ENCODE data around the gene OR2L3. TPM values are rescaled to one million over a fixed set of nuclear protein-coding genes. Genes with fewer than 3 reads are reported as not detected.

OR2L3 gene
- total RNA-seq, 1 donor from 2014 or later: 0.08 TPM

DNA sequence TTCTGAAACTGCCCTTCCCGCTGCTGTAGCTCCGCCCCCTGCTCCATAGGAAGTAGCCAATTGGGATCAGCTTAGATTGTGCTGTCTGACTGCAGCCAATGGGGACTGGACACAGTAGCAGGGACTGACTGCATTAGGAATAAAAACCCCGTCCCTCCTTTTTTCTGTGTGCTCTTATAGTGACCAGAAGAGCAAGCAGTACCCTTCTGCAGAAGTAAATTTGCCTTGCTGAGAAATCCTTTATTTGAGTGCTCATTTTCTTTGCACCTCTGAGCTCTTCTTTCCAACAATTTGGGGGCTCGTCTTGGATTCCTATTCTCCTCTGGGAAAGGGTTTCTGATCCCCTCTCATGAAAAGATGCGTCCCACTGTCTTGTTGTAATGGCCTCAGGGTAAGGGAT lies 64.5 kb downstream of the OR2L3 start:
- no peak overlapping the region for H3K4me3 ChIP-seq (ENCODE audit: low read depth, low read length)
- H3K36me3 ChIP-seq (ENCODE audit: control insufficient read depth, insufficient read depth, low read length): no peaks in the 10 kb centered on the region
- TF ChIP-seq, protein P1, sequence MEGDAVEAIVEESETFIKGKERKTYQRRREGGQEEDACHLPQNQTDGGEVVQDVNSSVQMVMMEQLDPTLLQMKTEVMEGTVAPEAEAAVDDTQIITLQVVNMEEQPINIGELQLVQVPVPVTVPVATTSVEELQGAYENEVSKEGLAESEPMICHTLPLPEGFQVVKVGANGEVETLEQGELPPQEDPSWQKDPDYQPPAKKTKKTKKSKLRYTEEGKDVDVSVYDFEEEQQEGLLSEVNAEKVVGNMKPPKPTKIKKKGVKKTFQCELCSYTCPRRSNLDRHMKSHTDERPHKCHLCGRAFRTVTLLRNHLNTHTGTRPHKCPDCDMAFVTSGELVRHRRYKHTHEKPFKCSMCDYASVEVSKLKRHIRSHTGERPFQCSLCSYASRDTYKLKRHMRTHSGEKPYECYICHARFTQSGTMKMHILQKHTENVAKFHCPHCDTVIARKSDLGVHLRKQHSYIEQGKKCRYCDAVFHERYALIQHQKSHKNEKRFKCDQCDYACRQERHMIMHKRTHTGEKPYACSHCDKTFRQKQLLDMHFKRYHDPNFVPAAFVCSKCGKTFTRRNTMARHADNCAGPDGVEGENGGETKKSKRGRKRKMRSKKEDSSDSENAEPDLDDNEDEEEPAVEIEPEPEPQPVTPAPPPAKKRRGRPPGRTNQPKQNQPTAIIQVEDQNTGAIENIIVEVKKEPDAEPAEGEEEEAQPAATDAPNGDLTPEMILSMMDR (IDR thresholded peaks at IDR 0.05; ENCODE audit: insufficient read depth, low read length, poor library complexity, severe bottlenecking): no peak
- H3K27me3 ChIP-seq (ENCODE audit: control insufficient read depth, insufficient read depth, low read length): no peaks in the 10 kb centered on the region
- no peak for DNase-seq (ENCODE audit: low read depth)

Other genes starting within 250 kb of the OR2L3 start
- not detected in 2 replicates for gene OR14A16, start 222.7 kb upstream of the OR2L3 start, total RNA-seq
- not detected in 2 replicates for gene OR11L1, start 204.9 kb upstream of the OR2L3 start, total RNA-seq
- 4.2 and 5.3 TPM in 2 replicates for gene TRIM58, start 189.6 kb upstream of the OR2L3 start, total RNA-seq
- 1.0 and 1.8 TPM in 2 replicates for gene OR2W3, start 151.2 kb upstream of the OR2L3 start, total RNA-seq
- not detected in 2 replicates for gene OR2T8, start 126.6 kb upstream of the OR2L3 start, total RNA-seq
- gene OR2AJ1, start 121.9 kb upstream of the OR2L3 start, total RNA-seq: not detected in 2 replicates
- not detected in 2 replicates for gene OR2L8, start 98.0 kb upstream of the OR2L3 start, total RNA-seq
- not detected in 2 replicates for gene OR2AK2, start 81.6 kb upstream of the OR2L3 start, total RNA-seq
- gene OR2L5, start 33.2 kb upstream of the OR2L3 start, total RNA-seq: not detected in 2 replicates
- gene OR2L2, start 16.8 kb upstream of the OR2L3 start, total RNA-seq: not detected in 2 replicates
- gene OR2L13, start 48.3 kb downstream of the OR2L3 start, total RNA-seq: not detected in 2 replicates
- gene OR2M5, start 98.3 kb downstream of the OR2L3 start, total RNA-seq: not detected in 2 replicates
- not detected in 2 replicates for gene OR2M2, start 128.0 kb downstream of the OR2L3 start, total RNA-seq
- not detected in 2 replicates for gene OR2M3, start 150.4 kb downstream of the OR2L3 start, total RNA-seq
- not detected in 2 replicates for gene OR2M4, start 184.6 kb downstream of the OR2L3 start, total RNA-seq
- gene OR2T33, start 231.1 kb downstream of the OR2L3 start, total RNA-seq: not detected in 2 replicates